HepG2 (cell line): ENCODE results near the gene UBE2O. TPM values are rescaled to one million over a fixed set of nuclear protein-coding genes. Genes with fewer than 3 reads are reported as not detected.

Source experiments
- AFF4 ChIP-seq: sonication (generic); formaldehyde crosslinking; IDR thresholded peaks from 2 replicates; pipeline ENCODE4 v1.4.0; 2020; ENCODE audit warnings: missing genetic modification reagents
- BCL6 ChIP-seq: IDR thresholded peaks from 2 replicates; pipeline ENCODE4 v1.6.1; 2016; ENCODE audit warnings: missing genetic modification reagents, missing compliant biosample characterization
- FOSL2 ChIP-seq: sonication (generic); formaldehyde crosslinking; IDR thresholded peaks from 2 replicates; pipeline ENCODE4 v1.4.0; 2020; ENCODE audit warnings: missing genetic modification reagents
- LRRFIP1 ChIP-seq: sonication (generic); formaldehyde crosslinking; conservative IDR thresholded peaks from 2 replicates; pipeline ENCODE4 v1.4.0; 2020; ENCODE audit warnings: missing genetic modification reagents
- NFRKB ChIP-seq: fragments of 450-650 bp; IDR thresholded peaks from 2 replicates; pipeline ENCODE4 v1.6.1; 2017
- POLR2A ChIP-seq, 2 experiments: IDR thresholded peaks; 2 replicates each; pipeline ENCODE4 v1.6.1; 2011; ENCODE audit warnings: low read depth in 2 of 2, low read length in 2 of 2, mild to moderate bottlenecking in 1 of 2, moderate library complexity in 1 of 2; ENCODE audit not compliant: insufficient read depth in 1 of 2
- PRDM10 ChIP-seq: sonication (generic); formaldehyde crosslinking; IDR thresholded peaks from 2 replicates; pipeline ENCODE4 v1.4.0; 2020; ENCODE audit warnings: low read depth, missing genetic modification reagents
- RBM39 ChIP-seq: fragments of 200-400 bp; formaldehyde crosslinking; IDR thresholded peaks from one replicate; pipeline ENCODE4 v1.6.1; 2018; ENCODE audit warnings: antibody characterized with exemption, mild to moderate bottlenecking, low read depth, low read length; ENCODE audit not compliant: poor library complexity, severe bottlenecking
- STAT6 ChIP-seq: sonication (generic); formaldehyde crosslinking; IDR thresholded peaks from 2 replicates; pipeline ENCODE4 v1.4.0; 2020; ENCODE audit warnings: missing genetic modification reagents, mild to moderate bottlenecking, borderline replicate concordance
- TBL1XR1 ChIP-seq: fragments of 150-350 bp; IDR thresholded peaks from 2 replicates; pipeline ENCODE4 v1.6.1; 2014; ENCODE audit warnings: borderline replicate concordance, low read length; ENCODE audit not compliant: partially characterized antibody
- ZNF317 ChIP-seq: sonication (generic); formaldehyde crosslinking; IDR thresholded peaks from 2 replicates; pipeline ENCODE4 v1.5.0; 2020; ENCODE audit warnings: mild to moderate bottlenecking, missing genetic modification reagents
- ZNF326 ChIP-seq: sonication (generic); formaldehyde crosslinking; IDR thresholded peaks from 2 replicates; pipeline ENCODE4 v1.4.0; 2020; ENCODE audit warnings: missing genetic modification reagents, borderline replicate concordance
- ZNF354B ChIP-seq: sonication (generic); formaldehyde crosslinking; IDR thresholded peaks from 2 replicates; pipeline ENCODE4 v1.8.0; 2022; ENCODE audit warnings: mild to moderate bottlenecking, missing genetic modification reagents
- ZNF451 ChIP-seq: sonication (generic); formaldehyde crosslinking; IDR thresholded peaks from 2 replicates; pipeline ENCODE4 v1.5.0; 2020; ENCODE audit warnings: mild to moderate bottlenecking, missing genetic modification reagents
- ZNF7 ChIP-seq: IDR thresholded peaks from 2 replicates; pipeline ENCODE4 v1.6.1; 2016; ENCODE audit warnings: missing biosample characterization, missing genetic modification reagents
- polyA plus RNA-seq, 8 experiments: library from polyadenylated mRNA; depleted of rRNA in 3 of 8; stranded (reverse) in 7 of 8; unstranded in 1 of 8; fragments of >200 nt; fragmentation: Illumina TruSeq in 4 of 8; extraction: Trizol in 4 of 8; gene quantifications; 2 replicates each; pipeline versions ENCODE4 v1.2.1 to v1.2.3, GENCODE V29; 2011 to 2016; ENCODE audit warnings: low read depth in 4 of 8, missing spikeins in 1 of 8, mixed read lengths in 1 of 8; ENCODE audit not compliant: insufficient read depth in 1 of 8
- total RNA-seq, 5 experiments: library from RNA; depleted of rRNA; stranded (reverse); fragments of >200 nt; fragmentation: Illumina TruSeq; extraction: Trizol; gene quantifications; 2 replicates each; pipeline ENCODE4 v1.2.3, GENCODE V29; 2016; ENCODE audit warnings: low read depth in 1 of 5

Gene UBE2O
- total and polyA plus RNA-seq, 2 of the 13 experiments (the other 11 are each of a cell fraction or from before 2014, with no cell fraction given) = 21.5 to 23.5 TPM

GRCh38 chr17:76497979-76498875 is 45.3 kb upstream of the UBE2O start (continued):
- TF ChIP-seq TBL1XR1 (no peak), POLR2A (IDR thresholded peaks at IDR 0.05; ENCODE audit: insufficient read depth in 1 of 2, low read depth in 2 of 2, low read length in 2 of 2) (peak; percentile 50 to 73; a peak in 3 of 4 replicates), BCL6 (CRISPR knock-in tag) (0 out of 2 replicates have a peak, but pooled peaks have one; percentile 14), ZNF354B (CRISPR knock-in tag) (no peak), ZNF326 (0 out of 2 replicates have a peak, but pooled peaks have one; percentile 25), ZNF451 (peak; percentile 66), NFRKB (no peak), FOSL2 (CRISPR knock-in tag) (peak; percentile 59), ZNF7 (no peak), PRDM10 (CRISPR knock-in tag) (peak; percentile 41; the same call in 1 of the 2 replicates), LRRFIP1 (CRISPR knock-in tag) (no peak), RBM39 (no peak), AFF4 (CRISPR knock-in tag) (no peak), ZNF317 (peak; percentile 73; the same call in 1 of the 2 replicates), STAT6 (CRISPR knock-in tag) (no peak; the same call in 1 of the 2 replicates)
